Mesenchymal stem cell (in vitro differentiated cells and primary cell): ENCODE measurements around the gene EFHC1.
A peak's percentile ranks its signal among the peaks of the same experiment; 100 is the strongest.

ENCODE experiments used
- DNase-seq: peaks from one replicate; pipeline ENCODE4 v3.0.0-alpha.2; 2013
- H2AFZ ChIP-seq: one replicate; pipeline ENCODE4 v1.6.1; 2013; ENCODE audit warnings: low read depth, mild to moderate bottlenecking, control low read depth, inconsistent platforms, low read length, moderate library complexity
- H2AK5ac ChIP-seq: 2 replicates; pipeline ENCODE4 v1.6.1; 2013; ENCODE audit warnings: low read length, moderate library complexity, mild to moderate bottlenecking, inconsistent platforms; ENCODE audit not compliant: severe bottlenecking
- H2BK120ac ChIP-seq: one replicate; pipeline ENCODE4 v1.6.1; 2013; ENCODE audit warnings: low read depth, mild to moderate bottlenecking, inconsistent platforms, low read length, moderate library complexity
- H2BK12ac ChIP-seq, 2 experiments: one replicate each; pipeline ENCODE4 v1.6.1; 2013; ENCODE audit warnings: inconsistent platforms in 2 of 2, low read length in 2 of 2, mild to moderate bottlenecking in 2 of 2, moderate library complexity in 2 of 2, control low read depth in 1 of 2
- H2BK15ac ChIP-seq: one replicate; pipeline ENCODE4 v1.6.1; 2013; ENCODE audit warnings: mild to moderate bottlenecking, low read depth, inconsistent platforms; ENCODE audit not compliant: poor library complexity, severe bottlenecking
- H2BK5ac ChIP-seq: 2 replicates; pipeline ENCODE4 v1.6.1; 2013; ENCODE audit warnings: low read depth, mild to moderate bottlenecking, low read length, control low read depth, inconsistent platforms; ENCODE audit not compliant: poor library complexity, severe bottlenecking
- H3K14ac ChIP-seq, 2 experiments: one replicate each; pipeline ENCODE4 v1.6.1; 2013; ENCODE audit warnings: inconsistent platforms in 2 of 2, low read length in 2 of 2, control low read depth in 1 of 2, mild to moderate bottlenecking in 1 of 2, moderate library complexity in 1 of 2
- H3K18ac ChIP-seq, 2 experiments: one replicate each; pipeline ENCODE4 v1.6.1; 2013; ENCODE audit warnings: inconsistent platforms in 2 of 2, low read length in 2 of 2, control low read depth in 1 of 2, low read depth in 1 of 2, mild to moderate bottlenecking in 1 of 2
- H3K23ac ChIP-seq, 2 experiments: one replicate each; pipeline ENCODE4 v1.6.1; 2013; ENCODE audit warnings: inconsistent platforms in 2 of 2, low read length in 2 of 2, mild to moderate bottlenecking in 2 of 2, moderate library complexity in 2 of 2, control low read depth in 1 of 2
- H3K27ac ChIP-seq: 2 replicates; pipeline ENCODE4 v1.5.1; 2013; ENCODE audit warnings: mild to moderate bottlenecking, moderate library complexity, low read length, control low read depth, inconsistent platforms; ENCODE audit not compliant: poor library complexity, severe bottlenecking
- H3K27me3 ChIP-seq, 2 experiments: 2 replicates each; pipeline versions ENCODE4 v1.6.1 to v1.7.0; 2013; ENCODE audit warnings: low read length in 2 of 2, mild to moderate bottlenecking in 2 of 2, moderate library complexity in 2 of 2, control low read depth in 1 of 2, inconsistent platforms in 1 of 2; ENCODE audit not compliant: control insufficient read depth in 1 of 2, insufficient read depth in 1 of 2
- H3K36me3 ChIP-seq, 2 experiments: 2 replicates each; pipeline versions ENCODE4 v1.6.1 to v1.7.0; 2013; ENCODE audit warnings: low read length in 2 of 2, control low read depth in 1 of 2, inconsistent platforms in 1 of 2, low read depth in 1 of 2, mild to moderate bottlenecking in 1 of 2; ENCODE audit not compliant: insufficient read depth in 2 of 2, control insufficient read depth in 1 of 2
- H3K4ac ChIP-seq, 2 experiments: one replicate each; pipeline ENCODE4 v1.6.1; 2013; ENCODE audit warnings: inconsistent platforms in 2 of 2, low read length in 2 of 2, mild to moderate bottlenecking in 2 of 2, moderate library complexity in 2 of 2, control low read depth in 1 of 2, low read depth in 1 of 2
- H3K4me1 ChIP-seq: 2 replicates; pipeline ENCODE4 v1.6.1; 2013; ENCODE audit warnings: low read depth, low read length, control low read depth; ENCODE audit not compliant: control insufficient read depth, insufficient read depth
- H3K4me2 ChIP-seq: 2 replicates; pipeline ENCODE4 v1.6.1; 2013; ENCODE audit warnings: low read length, mild to moderate bottlenecking, inconsistent platforms; ENCODE audit not compliant: poor library complexity, severe bottlenecking
- H3K4me3 ChIP-seq, 2 experiments: 2 replicates each; pipeline versions ENCODE4 v1.5.1 to v1.7.0; 2013; ENCODE audit warnings: low read length in 2 of 2, mild to moderate bottlenecking in 2 of 2, control low read depth in 1 of 2, low read depth in 1 of 2; ENCODE audit not compliant: insufficient read depth in 1 of 2
- H3K79me1 ChIP-seq: replicated peaks from 2 replicates; pipeline ENCODE4 v1.6.1; 2013; ENCODE audit warnings: mild to moderate bottlenecking, control low read depth, low read length, inconsistent platforms; ENCODE audit not compliant: poor library complexity, severe bottlenecking
- H3K9ac ChIP-seq: 2 replicates; pipeline ENCODE4 v1.7.0; 2013; ENCODE audit warnings: mild to moderate bottlenecking, low read length, moderate library complexity
- H3K9me3 ChIP-seq: 2 replicates; pipeline ENCODE4 v1.7.0; 2013; ENCODE audit warnings: mild to moderate bottlenecking, low read length; ENCODE audit not compliant: control insufficient read depth
- H4K8ac ChIP-seq: one replicate; pipeline ENCODE4 v1.6.1; 2013; ENCODE audit warnings: inconsistent platforms, mild to moderate bottlenecking, low read length, moderate library complexity
- H4K91ac ChIP-seq: one replicate; pipeline ENCODE4 v1.6.1; 2013; ENCODE audit warnings: mild to moderate bottlenecking, low read length, inconsistent platforms
- WGBS: methylation state at CpG from one replicate; pipeline ENCODE4 v1.1.7; 2013; ENCODE audit warnings: mixed read lengths; 5-methylcytosine and 5-hydroxymethylcytosine counted together

The EFHC1 gene

GRCh38 chr6:52540286-52540902 lies 120.3 kb downstream of the EFHC1 start:
- no peak overlapping the region for H2BK15ac ChIP-seq
- peaks cover 5 to 39% of the 10 kb centered on the region in 2 experiments for H3K36me3 ChIP-seq
- no peak for DNase-seq
- no peaks in the 10 kb centered on the region for H3K9me3 ChIP-seq
- 84% methylated on average over 2 of the region's 3 CpGs for WGBS
- H3K4ac ChIP-seq: no peak overlapping the region
- peak overlapping the region; percentile 60 for H2BK5ac ChIP-seq
- peaks cover 39% of the 10 kb centered on the region for H3K4me1 ChIP-seq
- peak overlapping the region; percentile 42 for H2BK120ac ChIP-seq
- H3K23ac ChIP-seq: peak overlapping the region in 1 of 2 experiments; percentile 14
- H3K14ac ChIP-seq: no peak overlapping the region
- no peak overlapping the region for H4K8ac ChIP-seq
- H3K27ac ChIP-seq: peak overlapping the region; percentile 94
- no peak overlapping the region for H3K4me3 ChIP-seq
- peak overlapping the region in 1 of 2 experiments; percentile 52 for H3K18ac ChIP-seq
- no peak overlapping the region for H4K91ac ChIP-seq
- peak overlapping the region; percentile 34 for H3K9ac ChIP-seq
- no peak overlapping the region for H3K4me2 ChIP-seq
- peaks cover 3% of the 10 kb centered on the region for H3K79me1 ChIP-seq
- no peak overlapping the region for H2BK12ac ChIP-seq
- no peaks in the 10 kb centered on the region for H3K27me3 ChIP-seq
- H2AK5ac ChIP-seq: peak overlapping the region; percentile 94
- H2AFZ ChIP-seq: no peak overlapping the region

GRCh38 chr6:52541135-52541534 lies 121.0 kb downstream of the EFHC1 start:
- Histone ChIP-seq H3K27ac (peak overlapping the region; percentile 94), H2BK12ac (no peak overlapping the region), H3K36me3 (peaks cover 8 to 38% of the 10 kb centered on the region in 2 experiments), H3K9ac (no peak overlapping the region), H4K91ac (peak overlapping the region; percentile 9), H3K27me3 (no peaks in the 10 kb centered on the region), H2BK15ac (no peak overlapping the region), H3K18ac (peak overlapping the region in 1 of 2 experiments; percentile 5), H2BK120ac (no peak overlapping the region), H3K14ac (no peak overlapping the region), H3K4me1 (peaks cover 45% of the 10 kb centered on the region), H2AK5ac (peak overlapping the region; percentile 65), H3K9me3 (no peaks in the 10 kb centered on the region), H3K23ac (no peak overlapping the region), H3K4me2 (no peak overlapping the region), H4K8ac (no peak overlapping the region), H3K4ac (no peak overlapping the region), H2BK5ac (no peak overlapping the region), H3K79me1 (peaks cover 3% of the 10 kb centered on the region), H2AFZ (no peak overlapping the region), H3K4me3 (no peak overlapping the region)
- DNase-seq: no peak
- 54% methylated on average over 5 of the region's 6 CpGs for WGBS

GRCh38 chr6:52543262-52543661 lies 123.1 kb downstream of the EFHC1 start:
- WGBS: 59% methylated on average over 1 of the region's 1 CpG
- H2AFZ ChIP-seq: no peak overlapping the region

GRCh38 chr6:52543729-52544601 lies 123.8 kb downstream of the EFHC1 start:
- Histone ChIP-seq H2AK5ac (peak overlapping the region; percentile 90), H3K9me3 (no peaks in the 10 kb centered on the region), H3K4me2 (peak overlapping the region; percentile 8), H3K23ac (no peak overlapping the region), H2BK15ac (no peak overlapping the region), H3K14ac (no peak overlapping the region), H3K18ac (peak overlapping the region; percentile 6 to 93), H3K27me3 (no peaks in the 10 kb centered on the region), H3K36me3 (peaks cover 4 to 52% of the 10 kb centered on the region in 2 experiments), H3K4me1 (peaks cover 39% of the 10 kb centered on the region), H2AFZ (no peak overlapping the region), H2BK120ac (peak overlapping the region; percentile 36), H4K8ac (peak overlapping the region; percentile 90), H4K91ac (peak overlapping the region; percentile 32), H3K4me3 (peak overlapping the region in 1 of 2 experiments; percentile 42), H2BK5ac (peak overlapping the region; percentile 79), H3K79me1 (no peaks in the 10 kb centered on the region), H3K27ac (peak overlapping the region; percentile 87), H3K9ac (peak overlapping the region; percentile 27), H3K4ac (peak overlapping the region; percentile 32 to 51), H2BK12ac (peak overlapping the region in 1 of 2 experiments; percentile 43)
- DNase-seq: peak; percentile 48
- 19% methylated on average over 8 of the region's 10 CpGs for WGBS

More at GRCh38 chr6:52543262-52543661, 123.1 kb downstream of the EFHC1 start:
- Histone ChIP-seq H3K4me2 (no peak overlapping the region), H3K14ac (no peak overlapping the region), H3K23ac (no peak overlapping the region), H2BK5ac (no peak overlapping the region), H3K9me3 (no peaks in the 10 kb centered on the region), H3K27me3 (no peaks in the 10 kb centered on the region), H3K4me3 (no peak overlapping the region), H3K4me1 (peaks cover 41% of the 10 kb centered on the region), H3K4ac (no peak overlapping the region), H2AK5ac (peak overlapping the region; percentile 90), H2BK15ac (no peak overlapping the region), H4K8ac (no peak overlapping the region), H2BK12ac (no peak overlapping the region), H3K18ac (no peak overlapping the region), H4K91ac (no peak overlapping the region), H3K79me1 (peaks cover 2% of the 10 kb centered on the region), H3K36me3 (peaks cover 4 to 45% of the 10 kb centered on the region in 2 experiments), H3K9ac (peak overlapping the region; percentile 27), H2BK120ac (no peak overlapping the region), H3K27ac (peak overlapping the region; percentile 87)
- DNase-seq: no peak
